GM21423 (cell line): ENCODE measurements around the gene H3-3A.
A peak's percentile ranks its signal among the peaks of the same experiment; 100 is the strongest.

Source experiments
- ATAC-seq: cut with Tn5 transposase; IDR thresholded peaks from one replicate; pipeline ENCODE4 v1.9.1; 2021; ENCODE audit warnings: mild to moderate bottlenecking, moderate library complexity; ENCODE audit not compliant: unreplicated experiment

The H3-3A gene

GRCh38 chr1:226110249-226111097 lies 48.0 kb downstream of the H3-3A start:
- peak; percentile 75 for ATAC-seq

GRCh38 chr1:226111098-226111882 lies 48.8 kb downstream of the H3-3A start:
- ATAC-seq: no peak

- ATAC-seq: no peak
These were observed 49.4 kb downstream of the H3-3A start for GRCh38 chr1:226111883-226112261.

- ATAC-seq: no peak
These were observed 50.1 kb downstream of the H3-3A start for GRCh38 chr1:226112626-226113025.

- ATAC-seq: no peak
These were observed 54.2 kb downstream of the H3-3A start for GRCh38 chr1:226116673-226117072.

- no peak for ATAC-seq
These were observed 54.8 kb downstream of the H3-3A start for GRCh38 chr1:226117330-226117729.

GRCh38 chr1:226118357-226118756 lies 55.8 kb downstream of the H3-3A start:
- ATAC-seq: no peak

- ATAC-seq: no peak
These were observed 56.7 kb downstream of the H3-3A start for GRCh38 chr1:226119169-226119568.

GRCh38 chr1:226120398-226120797 lies 57.9 kb downstream of the H3-3A start:
- no peak for ATAC-seq

GRCh38 chr1:226121049-226121586 lies 58.6 kb downstream of the H3-3A start:
- no peak for ATAC-seq
